ENCODE results near the gene FAM170B.

Gene FAM170B

GRCh38 chr10:49133706-49134248 lies at the start of gene FAM170B:
FAM170B (minus strand) TSS chr10:49134021; CDS start chr10:49133918, 103 bp downstream.
- no peak for DNase-seq (ENCODE audit: low spot score)

DNA sequence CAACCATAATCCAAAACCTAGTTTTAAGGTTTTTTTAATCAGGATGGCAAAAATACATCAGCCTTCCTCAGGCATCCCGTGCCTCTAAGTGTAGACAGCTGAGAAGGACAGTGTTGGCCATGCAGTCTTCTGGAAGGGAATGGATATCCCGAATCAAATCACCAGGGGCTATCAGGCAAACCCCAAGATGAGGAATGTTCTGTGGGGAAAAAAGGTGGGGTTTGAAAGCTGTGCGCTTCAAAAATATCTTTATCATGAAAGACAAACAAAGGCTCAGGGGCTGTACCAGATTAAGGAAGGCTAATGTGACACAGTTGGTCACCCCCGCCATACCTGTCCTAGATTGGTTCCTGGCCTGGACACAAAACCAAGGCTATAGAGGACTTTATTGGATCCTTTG lies 49.0 kb upstream of the FAM170B start:
- no peak for DNase-seq (ENCODE audit: low spot score)

DNA sequence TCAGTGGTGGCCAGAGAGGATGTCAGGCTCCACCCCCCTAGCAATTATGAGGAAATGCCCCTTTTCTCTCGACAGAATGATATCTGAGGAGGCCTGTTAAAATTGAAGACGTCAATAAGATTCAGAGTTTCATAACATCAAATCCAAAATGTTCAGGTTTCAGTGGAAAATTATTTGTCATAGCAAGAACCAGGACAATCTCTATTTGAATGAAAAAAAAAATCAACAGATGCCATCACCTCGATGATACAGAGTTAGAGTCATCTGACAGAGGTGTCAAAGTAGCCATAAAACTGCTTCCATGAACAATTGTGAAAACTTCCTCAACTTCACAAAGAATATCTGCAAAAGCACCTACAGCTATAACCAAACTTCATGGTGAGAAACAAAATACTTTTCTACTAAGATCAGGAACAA lies 46.6 kb upstream of the FAM170B start:
- DNase-seq (ENCODE audit: low spot score), result no peak

- DNase-seq (ENCODE audit: low spot score), result no peak
Measured at GRCh38 chr10:49179699-49180443, 46.0 kb upstream of the FAM170B start.

- no peak for DNase-seq (ENCODE audit: low spot score)
Measured at GRCh38 chr10:49178489-49179471, 45.0 kb upstream of the FAM170B start.

DNA sequence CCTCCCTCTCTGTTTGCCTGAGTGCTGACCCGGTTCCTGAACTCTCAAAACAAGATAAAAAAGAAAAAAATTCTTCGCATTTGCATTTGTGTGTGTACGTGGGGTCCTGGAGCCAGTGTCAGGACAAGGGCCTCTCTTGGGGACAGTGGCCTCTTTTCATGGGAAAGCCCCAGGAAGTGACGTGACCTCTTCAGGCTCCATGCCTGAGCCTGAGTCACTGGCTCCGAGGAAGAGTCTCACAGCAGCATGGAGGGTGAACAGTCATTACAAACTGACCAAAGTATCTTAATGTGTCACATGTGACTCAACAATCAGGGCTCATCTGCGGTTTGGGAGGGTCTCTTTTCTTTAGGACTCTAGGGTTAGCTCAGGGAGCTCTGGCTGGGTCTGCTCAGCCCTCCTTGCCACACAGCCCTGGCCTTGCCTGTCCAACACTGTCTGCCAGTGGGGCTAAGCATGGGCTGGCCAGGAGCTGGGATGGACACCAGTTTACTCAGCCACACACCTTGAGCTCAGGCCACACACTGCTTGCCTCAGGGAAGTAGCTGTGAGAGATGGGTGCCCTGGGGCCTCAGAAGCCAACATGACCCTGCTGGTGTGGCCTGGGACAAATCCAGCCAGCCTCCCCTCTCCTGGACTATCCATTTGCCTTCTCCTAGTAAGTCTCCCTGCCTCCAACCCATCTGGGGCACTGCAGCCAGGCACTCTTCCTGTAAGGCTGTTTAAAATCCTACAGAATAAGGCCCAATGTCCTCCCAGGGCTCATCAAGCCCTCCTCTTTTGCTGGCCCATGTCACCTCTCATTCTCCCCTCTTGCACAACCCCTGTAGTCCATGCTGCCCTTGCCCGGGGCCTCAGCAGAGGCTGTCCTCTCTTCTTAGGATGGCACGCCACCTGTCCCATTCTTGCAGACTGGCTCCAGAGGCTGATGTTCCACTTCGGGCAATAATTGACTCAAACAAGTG lies 43.9 kb upstream of the FAM170B start:
- no peak for DNase-seq (ENCODE audit: low spot score)

- no peak for DNase-seq (ENCODE audit: low spot score)
Measured at GRCh38 chr10:49176310-49177268, 42.8 kb upstream of the FAM170B start.

DNA sequence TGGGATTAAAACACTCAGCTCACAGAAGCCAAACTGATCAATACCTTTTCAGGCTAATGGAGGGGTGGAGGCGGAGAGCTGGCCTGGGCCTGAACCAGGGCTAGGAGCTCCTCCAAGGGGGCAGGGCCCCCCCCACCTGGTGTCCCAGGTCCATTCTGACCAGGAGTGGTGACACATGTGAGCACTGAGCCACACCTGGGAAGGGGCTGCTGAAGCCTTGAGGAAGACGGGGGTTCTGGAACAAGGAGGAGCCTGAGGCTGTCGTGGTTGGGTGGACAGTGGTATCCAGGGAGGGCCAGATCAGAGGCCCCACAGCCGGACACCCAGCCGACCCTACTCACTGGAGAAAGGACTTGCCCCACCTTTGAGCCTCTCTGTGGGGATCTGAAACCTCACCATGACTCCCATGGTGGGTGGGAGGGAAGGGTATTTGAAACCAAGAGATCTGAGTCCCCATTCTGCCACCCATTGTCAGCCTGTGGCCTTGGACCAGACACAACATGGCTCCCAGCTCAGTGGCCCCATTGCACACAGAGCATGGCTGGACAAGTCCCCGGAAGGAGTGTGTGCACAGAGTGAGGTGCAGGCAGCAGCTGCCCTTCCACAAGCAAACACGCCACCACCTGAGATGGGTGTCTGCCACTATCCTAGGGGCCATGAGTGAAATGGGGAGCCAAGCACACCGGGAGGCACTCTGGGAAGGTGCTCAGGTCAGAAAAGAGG lies 41.9 kb upstream of the FAM170B start:
- DNase-seq (ENCODE audit: low spot score), result no peak

- no peak for DNase-seq (ENCODE audit: low spot score)
Measured at GRCh38 chr10:49174926-49175500, 41.2 kb upstream of the FAM170B start.

DNA sequence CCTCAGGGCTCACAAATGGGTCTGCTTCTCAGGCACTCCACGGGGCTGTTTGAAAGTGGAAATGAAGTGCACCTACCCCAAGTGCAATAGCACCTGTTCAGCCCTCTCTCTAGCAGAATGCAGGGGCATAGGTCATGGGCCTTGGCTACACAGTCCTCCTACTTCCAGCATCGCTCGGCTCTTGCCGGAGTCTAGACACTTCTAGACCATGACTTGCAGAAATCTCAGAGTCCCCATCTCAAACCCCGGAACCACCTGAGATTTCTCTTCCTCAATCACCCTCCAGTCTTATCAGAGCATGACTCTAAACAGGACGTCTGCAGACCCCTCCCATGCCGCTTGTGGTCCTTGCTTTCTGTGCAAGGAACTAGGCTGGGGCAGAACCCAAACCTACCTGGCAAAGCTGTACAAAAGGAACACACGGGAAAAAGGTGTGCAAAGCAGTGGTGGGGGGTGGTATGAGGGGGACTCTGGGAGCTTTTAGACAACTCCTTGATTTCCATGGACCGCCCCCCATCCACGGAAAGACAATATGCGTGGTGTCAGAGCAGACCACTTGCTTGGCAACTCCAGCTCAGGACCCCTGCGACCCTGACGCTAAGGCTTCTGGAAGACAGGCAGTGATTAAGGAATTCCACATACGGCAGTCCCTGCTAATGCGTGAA lies 40.6 kb upstream of the FAM170B start:
- DNase-seq (ENCODE audit: low spot score), result no peak

DNA sequence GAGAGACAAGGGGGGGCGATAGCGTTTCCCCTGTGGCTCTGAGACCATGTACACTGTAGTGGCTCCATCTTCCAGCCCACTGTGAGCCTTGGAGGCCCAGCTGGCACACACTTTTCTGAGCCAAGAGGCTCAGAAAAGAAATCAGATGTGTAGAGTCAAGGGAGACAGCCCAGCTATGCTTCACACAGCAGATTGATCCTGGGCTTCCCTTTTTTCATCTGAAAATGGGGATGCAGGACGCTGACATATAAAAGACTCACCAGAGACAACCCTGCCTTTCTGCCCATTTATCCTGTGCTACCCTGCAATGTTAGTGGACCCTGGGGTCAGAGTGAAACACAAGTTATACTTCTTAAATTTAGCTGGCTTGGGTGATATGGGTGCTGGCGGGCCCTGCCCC lies 40.0 kb upstream of the FAM170B start:
- DNase-seq (ENCODE audit: low spot score), result no peak

DNA sequence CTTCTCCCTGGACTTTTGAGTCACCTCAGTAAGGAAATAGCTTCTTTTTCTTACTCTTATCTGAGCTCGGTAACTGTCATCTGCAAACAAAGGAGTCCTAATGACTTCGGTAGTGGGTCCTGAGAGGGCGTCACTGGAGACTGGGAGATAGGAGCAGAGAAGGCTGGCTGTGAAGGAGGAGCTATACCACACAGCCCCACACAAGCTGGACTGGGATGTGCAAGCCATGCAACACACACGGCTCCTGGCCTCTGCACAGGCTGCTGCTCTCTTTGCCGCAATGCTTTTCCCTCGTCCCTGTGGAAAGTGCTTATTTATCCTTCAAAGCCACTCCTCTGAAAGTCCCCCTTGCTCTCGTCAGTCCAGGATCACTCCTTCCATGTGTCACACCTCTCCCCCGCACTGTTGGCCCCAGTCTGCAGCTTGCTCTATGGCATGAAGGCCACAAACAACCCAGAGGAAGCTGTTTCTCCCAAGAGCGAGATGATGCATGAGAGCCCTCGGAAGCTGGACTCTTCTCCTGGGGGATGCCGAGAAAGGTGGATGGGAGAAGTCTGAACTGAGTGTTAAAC lies 39.5 kb upstream of the FAM170B start:
- DNase-seq (ENCODE audit: low spot score), result no peak

GRCh38 chr10:49172777-49173132 lies 38.9 kb upstream of the FAM170B start:
- DNase-seq (ENCODE audit: low spot score), result no peak

DNA sequence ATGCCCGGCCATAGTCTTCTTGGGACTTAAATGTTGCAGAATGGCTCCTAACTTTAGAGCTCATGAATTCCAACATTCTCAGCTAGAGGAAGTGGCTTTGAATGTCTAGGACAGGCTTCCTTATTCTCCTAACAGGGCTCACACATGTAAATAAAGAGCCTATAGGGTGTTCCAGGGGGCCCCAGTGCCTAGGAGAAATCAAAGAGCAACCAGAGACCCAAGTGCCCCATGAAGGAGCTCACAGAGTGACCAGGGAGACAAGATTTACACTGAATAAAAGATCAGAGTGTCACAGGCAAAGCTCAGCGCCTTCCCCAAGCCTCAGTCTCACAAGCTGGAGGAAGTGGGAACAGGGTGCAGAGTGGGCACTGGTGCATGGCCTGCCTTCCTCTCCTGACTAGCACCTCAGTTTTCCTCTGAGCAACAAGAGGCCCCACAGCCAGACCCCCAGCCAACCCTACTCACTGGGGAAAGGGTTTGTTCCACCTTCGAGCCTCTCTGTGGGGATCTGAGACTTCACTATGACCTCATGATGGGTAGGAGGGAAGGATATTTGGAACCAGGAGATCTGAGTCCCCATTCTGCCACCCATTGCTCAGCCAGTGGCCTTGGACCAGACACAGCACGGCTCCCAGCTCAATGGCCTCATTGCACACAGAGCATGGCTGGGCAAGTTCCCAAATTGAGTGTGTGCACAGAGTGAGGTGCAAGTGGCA lies 38.4 kb upstream of the FAM170B start:
- DNase-seq (ENCODE audit: low spot score), result no peak

DNA sequence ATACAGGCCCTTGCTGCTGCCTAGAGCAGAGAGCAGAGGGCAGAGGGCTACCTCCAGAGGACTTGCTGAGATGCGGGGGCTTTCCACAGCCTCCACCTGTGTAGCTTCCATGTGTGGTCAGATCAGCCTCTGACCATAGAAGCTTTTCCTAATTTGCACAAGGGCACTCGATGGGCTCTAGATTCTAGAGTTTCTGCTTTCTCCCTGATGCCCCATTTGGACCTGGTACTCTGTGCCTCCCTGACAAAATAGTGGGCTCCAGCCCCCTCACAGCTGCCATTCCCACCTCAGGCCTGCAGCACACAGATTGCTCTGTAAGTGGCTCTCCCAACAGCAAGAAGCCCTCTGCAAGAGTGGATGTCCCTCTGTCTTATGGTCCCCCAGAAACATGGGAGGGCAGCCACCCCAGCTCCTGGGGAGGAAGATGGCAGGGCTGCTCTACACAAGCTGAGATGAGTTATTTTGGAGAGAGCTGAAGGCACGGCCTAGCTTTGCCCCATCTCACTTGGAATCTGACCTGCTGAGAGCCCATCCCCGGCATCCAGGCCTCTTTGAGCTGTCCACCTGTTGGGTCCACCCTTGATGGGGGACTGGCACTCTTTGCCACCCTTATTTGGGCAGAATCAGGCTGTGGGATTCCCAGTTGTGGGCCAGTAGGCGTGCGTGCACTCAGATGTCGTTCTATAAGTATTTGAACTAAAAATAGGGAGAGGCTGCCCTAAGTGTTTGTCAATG lies 37.7 kb upstream of the FAM170B start:
- no peak for DNase-seq (ENCODE audit: low spot score)

- DNase-seq (ENCODE audit: low spot score), result no peak
Measured at GRCh38 chr10:49170632-49171325, 37.0 kb upstream of the FAM170B start.

DNA sequence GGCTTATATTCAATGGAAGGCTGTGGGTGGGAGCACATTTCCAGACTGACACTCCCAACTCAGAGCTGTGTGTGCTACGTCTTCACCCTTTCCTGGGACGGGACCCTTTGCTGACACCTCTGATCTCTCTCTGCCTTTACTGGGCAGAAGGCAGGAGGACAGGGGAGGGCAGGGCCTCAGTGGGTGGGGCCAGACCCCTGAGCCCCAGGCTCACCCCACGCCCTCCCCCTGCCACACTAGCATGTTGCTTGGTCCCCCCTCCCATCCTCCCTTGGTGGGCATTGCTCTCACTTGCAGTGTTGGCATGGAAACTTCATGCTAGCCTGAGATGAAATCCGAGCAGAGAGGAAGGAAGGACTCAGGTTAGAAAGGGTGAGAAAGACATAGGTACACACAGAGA lies 36.0 kb upstream of the FAM170B start:
- DNase-seq (ENCODE audit: low spot score), result no peak

Measured in HuH-7 (cell line).